Stimulated activated CD8-positive, alpha-beta memory T cell treated with anti-CD3 and anti-CD28 coated beads, Interleukin-7, amount 100 ng/mL, for 24 hours (primary cell): ENCODE data around the gene GAPDH.
A peak's percentile ranks its signal among the peaks of the same experiment; 100 is the strongest.
"Not testable (repeated sequence)": the region's sequence is repeated elsewhere in the genome, so short reads cannot be mapped to it uniquely, and the experiment has no call there.

ENCODE experiments used
- DNase-seq: peaks from one replicate; pipeline ENCODE4 v3.0.0-alpha.2; 2020; ENCODE audit warnings: low read depth

Gene GAPDH

GRCh38 chr12:6529291-6529737, 5.0 kb upstream of the GAPDH start:
- no peak for DNase-seq

GRCh38 chr12:6530576-6531260, 3.6 kb upstream of the GAPDH start:
- DNase-seq: no peak

GRCh38 chr12:6532051-6532926, 2.0 kb upstream of the GAPDH start:
- DNase-seq: no peak

- no peak for DNase-seq
Observed at GRCh38 chr12:6532927-6533652, 1.2 kb upstream of the GAPDH start.

- DNase-seq: no peak
Observed at GRCh38 chr12:6533653-6533922, 729 bp upstream of the GAPDH start.

GRCh38 chr12:6534695-6534944, 303 bp downstream of the GAPDH start:
- no peak for DNase-seq

- peak; percentile 65 for DNase-seq
Observed at GRCh38 chr12:6534945-6535696, 804 bp downstream of the GAPDH start.

- no peak for DNase-seq
Observed at GRCh38 chr12:6535697-6535946, 1.3 kb downstream of the GAPDH start.

- no peak for DNase-seq
Observed at GRCh38 chr12:6535960-6536847, 1.9 kb downstream of the GAPDH start.

- no peak for DNase-seq
Observed at GRCh38 chr12:6536894-6537579, 2.7 kb downstream of the GAPDH start.

GRCh38 chr12:6537580-6538419, 3.5 kb downstream of the GAPDH start:
- DNase-seq: not testable (repeated sequence)

- DNase-seq: no peak
Observed at GRCh38 chr12:6538420-6539313, 4.3 kb downstream of the GAPDH start.

- no peak for DNase-seq
Observed at GRCh38 chr12:6539314-6539682, 5.0 kb downstream of the GAPDH start.

GRCh38 chr12:6539707-6540134, 5.4 kb downstream of the GAPDH start:
- no peak for DNase-seq

GRCh38 chr12:6540181-6540877, 6.0 kb downstream of the GAPDH start:
- DNase-seq: no peak

GRCh38 chr12:6541371-6542165, 7.3 kb downstream of the GAPDH start:
- DNase-seq: no peak

- DNase-seq: no peak
Observed at GRCh38 chr12:6542209-6543009, 8.1 kb downstream of the GAPDH start.
